Astrocyte of the spinal cord (primary cell): ENCODE data around the gene UBE2G2.
"Not testable (repeated sequence)": the region's sequence is repeated elsewhere in the genome, so short reads cannot be mapped to it uniquely, and the experiment has no call there.

ENCODE experiments used
- DNase-seq: peaks from one replicate; pipeline ENCODE4 v3.0.0; 2011; ENCODE audit warnings: low read depth, low spot score
- H3K4me3 ChIP-seq: 2 replicates; pipeline ENCODE4 v1.5.1; 2011; ENCODE audit warnings: low read depth, mild to moderate bottlenecking, low read length, moderate library complexity
- CTCF ChIP-seq: IDR thresholded peaks from 2 replicates; pipeline ENCODE4 v1.5.1; 2012; ENCODE audit warnings: low read depth, mild to moderate bottlenecking, low read length, inconsistent platforms
- in situ Hi-C: cut with HindIII; loops from 2 replicates; pipeline ENCODE4 v1.10.0; 2017; ENCODE audit warnings: low sequenced_read_pairs

The UBE2G2 gene

GRCh38 chr21:44836349-44836665, 34.7 kb upstream of the UBE2G2 start:
- H3K4me3 ChIP-seq: no peak overlapping the region
- TF ChIP-seq CTCF: no peak
- no peak for DNase-seq
- in situ Hi-C loops: no loop called here

GRCh38 chr21:44835647-44835973, 34.0 kb upstream of the UBE2G2 start:
- TF ChIP-seq CTCF: no peak
- in situ Hi-C loops: no loop called here
- no peak for DNase-seq
- no peak overlapping the region for H3K4me3 ChIP-seq

- no peak for DNase-seq
- in situ Hi-C loops: no loop called here
- no peak for TF ChIP-seq CTCF
- no peak overlapping the region for H3K4me3 ChIP-seq
These were observed 33.5 kb upstream of the UBE2G2 start for GRCh38 chr21:44834951-44835646.

- no peak overlapping the region for H3K4me3 ChIP-seq
- TF ChIP-seq CTCF: no peak
- in situ Hi-C loops: no loop called here
- DNase-seq: no peak
These were observed 32.8 kb upstream of the UBE2G2 start for GRCh38 chr21:44834231-44834950.

- in situ Hi-C loops: no loop called here
- no peak overlapping the region for H3K4me3 ChIP-seq
- DNase-seq: no peak
- no peak for TF ChIP-seq CTCF
These were observed 32.0 kb upstream of the UBE2G2 start for GRCh38 chr21:44833663-44834062.

- in situ Hi-C loops, H3K4me3 ChIP-seq, DNase-seq: not testable (repeated sequence)
These were observed 31.1 kb upstream of the UBE2G2 start for GRCh38 chr21:44832516-44833255.
